HFF-Myc (cell line): Measurements from ENCODE around the gene ZP3.
A peak's percentile ranks its signal among the peaks of the same experiment; 100 is the strongest.
"Not testable (repeated sequence)": the region's sequence is repeated elsewhere in the genome, so short reads cannot be mapped to it uniquely, and the experiment has no call there.

Experiments
- DNase-seq: peaks from one replicate; pipeline ENCODE4 v3.0.0-alpha.2; 2011; ENCODE audit warnings: low read depth; ENCODE audit errors: extremely low read depth
- H3K4me3 ChIP-seq: replicated peaks from 2 replicates; pipeline ENCODE4 v1.5.1; 2011; ENCODE audit warnings: low read depth, mild to moderate bottlenecking, control low read depth, low read length
- CTCF ChIP-seq: IDR thresholded peaks from 2 replicates; pipeline ENCODE4 v1.5.1; 2012; ENCODE audit warnings: mild to moderate bottlenecking, low read depth, low read length, control low read depth; ENCODE audit errors: missing control alignments

The ZP3 gene

GRCh38 chr7:76423666-76424412, 911 bp upstream of the ZP3 start:
- no peak for DNase-seq
- TF ChIP-seq CTCF = no peak
- H3K4me3 ChIP-seq = no peak overlapping the region

- no peak for DNase-seq
- no peak overlapping the region for H3K4me3 ChIP-seq
- TF ChIP-seq CTCF = no peak
Measured at GRCh38 chr7:76425156-76425555, 406 bp downstream of the ZP3 start.

DNA sequence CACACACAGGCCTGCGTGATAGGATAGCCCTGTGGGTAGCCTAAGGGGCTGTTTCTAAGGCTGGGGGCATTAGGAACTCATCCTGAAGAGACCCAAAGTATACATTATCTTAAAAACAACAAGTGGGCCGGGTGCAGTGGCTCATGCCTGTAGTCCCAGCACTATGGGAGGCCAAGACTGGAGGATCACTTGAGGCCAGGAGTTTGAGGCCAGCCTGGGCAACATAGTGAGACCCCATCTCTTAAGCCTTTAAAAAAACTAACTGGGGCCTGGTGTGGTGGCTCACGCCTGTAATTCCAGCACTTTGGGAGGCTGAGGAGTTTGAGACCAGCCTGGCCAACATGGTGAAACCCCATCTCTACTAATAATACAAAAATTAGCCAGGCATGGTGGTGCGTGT, 808 bp downstream of the ZP3 start:
- DNase-seq = not testable (repeated sequence)

GRCh38 chr7:76426246-76426645, 1.5 kb downstream of the ZP3 start:
- TF ChIP-seq CTCF = no peak
- DNase-seq = no peak
- no peak overlapping the region for H3K4me3 ChIP-seq

More for the DNA sequence above, 808 bp downstream of the ZP3 start:
- H3K4me3 ChIP-seq = not testable (repeated sequence)

- no peak for DNase-seq
- no peak for TF ChIP-seq CTCF
- H3K4me3 ChIP-seq = no peak overlapping the region
Measured at GRCh38 chr7:76427635-76428034, 2.9 kb downstream of the ZP3 start.

GRCh38 chr7:76428149-76428823, 3.5 kb downstream of the ZP3 start:
- H3K4me3 ChIP-seq = no peak overlapping the region
- no peak for DNase-seq
- TF ChIP-seq CTCF = no peak

DNA sequence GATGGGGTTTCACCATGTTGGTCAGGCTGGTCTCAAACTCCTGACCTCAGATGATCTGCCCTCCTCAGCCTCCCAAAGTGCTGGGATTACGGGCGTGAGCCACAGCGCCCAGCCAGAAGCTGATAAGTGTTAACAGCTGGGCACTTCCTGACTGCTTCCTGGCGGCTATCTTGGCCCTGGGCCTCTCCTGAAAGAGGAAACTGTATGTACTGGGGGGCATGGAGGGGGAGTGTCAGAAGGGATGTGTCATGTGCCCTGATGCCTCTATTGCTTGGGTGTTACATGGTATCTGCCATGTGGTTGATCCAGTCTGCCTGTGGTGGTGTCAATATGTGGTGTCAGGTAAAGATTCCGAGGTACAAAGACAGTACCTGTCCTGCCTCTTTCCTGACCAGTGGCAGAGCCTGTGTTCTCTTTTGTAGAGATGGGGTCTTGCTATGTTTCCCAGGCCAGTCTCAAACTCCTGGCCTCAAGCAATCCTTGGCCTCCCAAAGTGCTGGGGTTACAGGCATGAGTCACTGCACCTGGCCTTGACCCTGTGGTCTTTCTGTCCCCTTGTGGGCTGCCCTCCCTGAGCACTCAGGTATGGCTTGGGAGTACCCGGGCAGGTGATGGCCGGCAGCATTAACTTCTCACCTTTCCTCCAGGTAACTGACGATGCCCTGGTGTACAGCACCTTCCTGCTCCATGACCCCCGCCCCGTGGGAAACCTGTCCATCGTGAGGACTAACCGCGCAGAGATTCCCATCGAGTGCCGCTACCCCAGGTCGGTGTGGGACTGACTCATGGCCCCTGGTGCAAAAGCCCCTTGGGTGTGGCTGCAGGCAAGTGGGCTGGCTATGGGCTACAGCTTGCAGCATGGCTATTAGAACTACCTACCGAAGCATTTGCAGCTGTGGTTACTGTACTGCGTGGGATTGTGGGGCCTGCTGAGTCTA, 4.4 kb downstream of the ZP3 start:
- peak; percentile 40 for DNase-seq
- no peak overlapping the region for H3K4me3 ChIP-seq
- TF ChIP-seq CTCF = no peak
